ENCODE data around the gene TCFL5.
A peak's percentile ranks its signal among the peaks of the same experiment; 100 is the strongest.

The TCFL5 gene

GRCh38 chr20:62820962-62821725 is 40.5 kb downstream of the TCFL5 start:
- DNase-seq, result no peak

- no peak for DNase-seq
These were observed 41.2 kb downstream of the TCFL5 start for GRCh38 chr20:62820208-62820961.

- DNase-seq, result no peak
These were observed 42.0 kb downstream of the TCFL5 start for GRCh38 chr20:62819494-62820174.

- DNase-seq, result peak; percentile 79
These were observed 42.8 kb downstream of the TCFL5 start for GRCh38 chr20:62818592-62819493.

- no peak for DNase-seq
These were observed 43.5 kb downstream of the TCFL5 start for GRCh38 chr20:62817975-62818591.

- DNase-seq, result no peak
These were observed 44.4 kb downstream of the TCFL5 start, which contains the start of gene COL9A3 for GRCh38 chr20:62816884-62817873. COL9A3 (plus strand) TSS chr20:62817050; CDS start chr20:62817065, 15 bp downstream.

- no peak for DNase-seq
These were observed 45.4 kb downstream of the TCFL5 start for GRCh38 chr20:62816031-62816883.

- DNase-seq, result no peak
These were observed 46.3 kb downstream of the TCFL5 start for GRCh38 chr20:62815066-62815991.

GRCh38 chr20:62814709-62815065 is 46.9 kb downstream of the TCFL5 start:
- no peak for DNase-seq

- DNase-seq, result no peak
These were observed 47.4 kb downstream of the TCFL5 start for GRCh38 chr20:62814060-62814708.

GRCh38 chr20:62813588-62813987 is 48.0 kb downstream of the TCFL5 start:
- DNase-seq, result no peak

- no peak for DNase-seq
These were observed 48.8 kb downstream of the TCFL5 start for GRCh38 chr20:62812907-62813200.

- DNase-seq, result no peak
These were observed 49.3 kb downstream of the TCFL5 start for GRCh38 chr20:62812181-62812906.

GRCh38 chr20:62811720-62812119 is 49.9 kb downstream of the TCFL5 start:
- DNase-seq, result no peak

GRCh38 chr20:62811320-62811719 is 50.3 kb downstream of the TCFL5 start:
- no peak for DNase-seq

- DNase-seq, result no peak
These were observed 51.8 kb downstream of the TCFL5 start for GRCh38 chr20:62809530-62810428.

All from COR-L47 (cell line).